ENCODE data around the gene YWHAQ. TPM values are rescaled to one million over a fixed set of nuclear protein-coding genes. Genes with fewer than 3 reads are reported as not detected.

Gene YWHAQ
- total RNA-seq, 4 donors from 2014 or later, result 160 to 222 (median 168) TPM

GRCh38 chr2:9650119-9650821 lies 19.5 kb upstream of the YWHAQ start:
- DNase-seq (ENCODE audit: low spot score) (no peak), ATAC-seq (ENCODE audit: low FRiP score) (no peak)
- no peak for TF ChIP-seq CTCF (IDR thresholded peaks at IDR 0.05)

DNA sequence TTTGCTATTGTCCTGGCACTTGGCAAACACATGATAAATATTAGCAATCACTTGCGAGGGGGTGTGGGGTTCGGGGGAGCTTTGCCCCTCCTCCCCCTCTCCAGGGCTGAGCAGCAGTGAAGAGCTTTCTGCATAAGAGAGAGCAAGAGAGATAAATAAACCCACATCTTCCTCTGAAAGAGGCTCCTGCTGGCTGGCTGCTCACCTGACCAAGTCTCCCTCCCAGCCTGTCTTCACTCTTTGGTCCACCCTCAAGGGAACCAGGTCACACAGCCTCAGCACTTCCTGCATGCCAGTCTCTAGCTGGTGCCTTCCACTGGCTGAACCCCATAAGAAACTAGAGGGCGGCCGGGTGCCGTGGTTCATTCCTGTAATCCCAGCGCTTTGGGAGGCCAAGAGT lies 18.5 kb upstream of the YWHAQ start:
- TF ChIP-seq CTCF (IDR thresholded peaks at IDR 0.05), result no peak
- ATAC-seq (ENCODE audit: low FRiP score), result no peak

GRCh38 chr2:9648821-9649220 lies 18.0 kb upstream of the YWHAQ start:
- ATAC-seq (ENCODE audit: low FRiP score) (no peak), DNase-seq (ENCODE audit: low spot score) (no peak)
- no peak for TF ChIP-seq CTCF (IDR thresholded peaks at IDR 0.05)

More for the DNA sequence above, 18.5 kb upstream of the YWHAQ start:
- no peak for DNase-seq (ENCODE audit: low spot score)

GRCh38 chr2:9647884-9648283 lies 17.1 kb upstream of the YWHAQ start:
- no peak for DNase-seq (ENCODE audit: low spot score)
- ATAC-seq (ENCODE audit: low FRiP score), result no peak

GRCh38 chr2:9646196-9647030 lies 15.6 kb upstream of the YWHAQ start:
- ATAC-seq (ENCODE audit: low FRiP score), result peak; percentile 31
- no peak for TF ChIP-seq CTCF (IDR thresholded peaks at IDR 0.05)
- DNase-seq (ENCODE audit: low spot score), result no peak

More at GRCh38 chr2:9647884-9648283, 17.1 kb upstream of the YWHAQ start:
- no peak for TF ChIP-seq CTCF (IDR thresholded peaks at IDR 0.05)

DNA sequence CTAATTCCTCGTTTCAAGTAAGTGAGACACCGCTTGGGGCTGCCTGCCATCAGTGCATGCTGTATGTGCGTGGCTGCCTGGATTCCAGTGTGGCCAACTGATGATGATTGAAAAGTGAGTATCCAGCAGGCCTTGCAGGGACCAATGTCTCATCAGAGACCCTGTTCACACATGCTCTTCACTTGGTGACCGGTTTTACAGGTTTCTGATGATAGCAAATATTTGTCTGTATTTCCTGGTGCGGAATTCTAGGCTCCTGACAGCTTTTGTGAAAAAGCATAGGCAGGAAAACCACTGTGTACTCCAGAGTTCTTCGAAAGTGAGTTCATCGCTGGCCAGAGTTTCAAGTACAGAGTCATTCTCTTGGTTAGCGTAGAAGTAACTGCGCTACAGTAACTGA lies 13.8 kb upstream of the YWHAQ start:
- no peak for TF ChIP-seq CTCF (IDR thresholded peaks at IDR 0.05)
- no peak for ATAC-seq (ENCODE audit: low FRiP score)

More for the DNA sequence above, 13.8 kb upstream of the YWHAQ start:
- no peak for DNase-seq (ENCODE audit: low spot score)

Data from omental fat pad (tissue), 4 donors.